Vagina (tissue), 2 donors: ENCODE measurements around the gene ITPKB. TPM values are rescaled to one million over a fixed set of nuclear protein-coding genes. Genes with fewer than 3 reads are reported as not detected.

Source experiments
- DNase-seq, 2 donors: peaks; one replicate each; pipeline ENCODE4 v3.0.0-alpha.2; 2017; ENCODE audit errors: extremely low spot score in 2 of 2
- H3K27ac ChIP-seq: fragments of 200-600 bp; sonication (generic); one replicate; pipeline ENCODE4 v1.5.1; 2019
- H3K27me3 ChIP-seq: fragments of 200-600 bp; sonication (generic); one replicate; pipeline ENCODE4 v1.5.1; 2019
- H3K36me3 ChIP-seq, 2 donors: fragments of 200-600 bp; sonication (generic); one replicate each; pipeline ENCODE4 v1.5.1; 2017 to 2019
- H3K4me1 ChIP-seq: fragments of 200-600 bp; sonication (generic); one replicate; pipeline ENCODE4 v1.5.1; 2019
- H3K4me3 ChIP-seq, 2 donors: fragments of 200-600 bp; sonication (generic); 1 replicate in 1 of 2; 2 replicates in 1 of 2; pipeline ENCODE4 v1.5.1; 2016 to 2019
- H3K9me3 ChIP-seq: fragments of 200-600 bp; sonication (generic); one replicate; pipeline ENCODE4 v1.5.1; 2019
- CTCF ChIP-seq, 3 experiments: fragments of 450-650 bp in 2 of 3; fragments of 200-600 bp in 1 of 3; sonication (generic) in 1 of 3; IDR thresholded peaks; one replicate each; pipeline ENCODE4 v1.5.1; 2017 to 2019; ENCODE audit warnings: antibody characterized with exemption in 3 of 3, mild to moderate bottlenecking in 2 of 3, moderate library complexity in 2 of 3
- POLR2A ChIP-seq, 2 donors: fragments of 450-650 bp; IDR thresholded peaks; one replicate each; pipeline ENCODE4 v1.6.1; 2017; ENCODE audit warnings: antibody characterized with exemption in 2 of 2, mild to moderate bottlenecking in 2 of 2, moderate library complexity in 2 of 2
- POLR2AphosphoS5 ChIP-seq, 2 donors: sonication (generic); formaldehyde crosslinking; IDR thresholded peaks; one replicate each; pipeline ENCODE4 v1.9.0; 2017; ENCODE audit warnings: antibody characterized with exemption in 2 of 2, mild to moderate bottlenecking in 2 of 2, low read depth in 1 of 2; ENCODE audit not compliant: insufficient read depth in 1 of 2
- intact Hi-C: fragments of 100-400 bp; cut with DNase I; formaldehyde crosslinking; loops from one replicate; pipeline ENCODE4 v1.15.1; 2023
- total RNA-seq: library from RNA; depleted of rRNA; stranded (reverse); fragments of >200 nt; gene quantifications from one replicate; pipeline ENCODE4 v1.2.3, GENCODE V29; 2016

ITPKB gene
- total RNA-seq, 1 donor from 2014 or later, result 31.7 TPM

GRCh38 chr1:226764533-226764932 lies 25.5 kb upstream of the ITPKB start:
- DNase-seq, result no peak
- Histone ChIP-seq H3K9me3 (no peaks in the 10 kb centered on the region), H3K36me3 (no peaks in the 10 kb centered on the region), H3K4me3 (no peak overlapping the region), H3K27ac (no peak overlapping the region), H3K4me1 (no peaks in the 10 kb centered on the region), H3K27me3 (no peaks in the 10 kb centered on the region)
- no peak for TF ChIP-seq POLR2AphosphoS5 (IDR thresholded peaks at IDR 0.05; ENCODE audit: insufficient read depth in 1 of 2, low read depth in 1 of 2)
- no peak for TF ChIP-seq POLR2A (IDR thresholded peaks at IDR 0.05)
- TF ChIP-seq CTCF (IDR thresholded peaks at IDR 0.05), result no peak
- intact Hi-C loops, result no loop called here

DNA sequence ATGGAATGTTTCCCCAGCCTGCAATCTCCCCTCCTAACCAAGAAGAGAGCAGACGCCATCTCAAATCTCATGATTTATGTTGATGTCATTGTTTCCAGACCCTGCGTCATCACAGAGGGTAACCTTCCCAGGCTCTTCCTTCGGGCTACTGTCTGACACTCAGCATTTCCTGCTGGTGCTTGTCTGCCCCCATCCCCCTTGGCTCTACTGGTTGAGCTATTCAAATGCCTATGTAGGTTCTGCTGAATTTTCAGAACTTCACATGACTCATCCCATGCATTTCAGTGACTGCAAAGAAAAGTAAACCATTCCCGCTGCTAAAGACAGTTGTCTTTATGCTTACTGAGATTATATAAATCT lies 24.8 kb upstream of the ITPKB start:
- intact Hi-C loops, result no loop called here
- H3K27me3 ChIP-seq, result no peaks in the 10 kb centered on the region

DNA sequence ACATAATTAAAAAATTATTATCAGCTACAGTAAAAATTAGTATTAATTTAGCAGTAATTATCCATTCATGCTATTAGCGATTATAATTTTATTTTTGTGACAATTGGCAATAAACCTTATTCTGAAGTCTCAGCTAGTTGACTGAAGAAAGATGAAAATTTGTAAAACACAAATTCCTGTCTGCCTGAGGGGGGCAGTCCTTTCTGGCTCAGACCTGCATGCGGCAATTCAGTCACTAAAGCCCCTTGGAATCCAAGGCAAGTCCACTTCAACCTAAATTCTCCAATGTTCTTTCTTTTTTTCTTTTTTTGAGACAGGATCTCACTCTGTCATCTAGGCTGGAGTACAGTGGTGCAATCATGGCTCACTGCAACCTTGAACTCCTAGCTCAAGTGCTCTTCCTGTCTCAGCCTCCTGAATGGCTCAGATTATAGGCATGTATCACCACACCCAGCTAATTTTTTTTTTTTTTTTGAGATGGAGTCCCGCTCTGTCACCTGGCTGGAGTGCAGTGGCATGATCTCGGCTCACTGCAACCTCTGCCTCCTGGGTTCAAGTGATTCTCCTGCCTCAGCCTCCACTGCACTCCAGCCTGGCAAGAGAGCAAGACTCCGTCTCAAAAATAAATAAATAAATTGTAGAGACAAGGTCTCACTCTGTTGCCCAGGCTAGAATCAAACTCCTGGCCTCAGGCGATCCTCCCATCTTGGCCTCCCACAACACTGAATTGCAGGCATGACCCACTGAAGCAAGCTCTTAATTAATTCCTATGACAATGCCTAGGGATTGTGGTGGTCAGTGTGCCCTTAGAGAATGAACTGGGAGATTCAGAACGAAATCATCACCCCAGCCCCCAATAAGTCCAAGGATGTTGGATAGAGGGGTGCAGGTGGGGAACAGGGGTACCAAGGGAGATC lies 24.2 kb upstream of the ITPKB start:
- DNase-seq, result no peak
- Histone ChIP-seq H3K27me3 (no peaks in the 10 kb centered on the region), H3K4me3 (no peak overlapping the region), H3K4me1 (no peaks in the 10 kb centered on the region), H3K27ac (no peak overlapping the region), H3K36me3 (no peaks in the 10 kb centered on the region), H3K9me3 (no peaks in the 10 kb centered on the region)
- TF ChIP-seq POLR2AphosphoS5 (IDR thresholded peaks at IDR 0.05; ENCODE audit: insufficient read depth in 1 of 2, low read depth in 1 of 2) (no peak), POLR2A (IDR thresholded peaks at IDR 0.05) (no peak), CTCF (IDR thresholded peaks at IDR 0.05) (no peak)
- intact Hi-C loops, result no loop called here

More for the DNA sequence above, 24.8 kb upstream of the ITPKB start:
- Histone ChIP-seq H3K27ac (no peak overlapping the region), H3K36me3 (no peaks in the 10 kb centered on the region), H3K4me3 (no peak overlapping the region), H3K9me3 (no peaks in the 10 kb centered on the region), H3K4me1 (no peaks in the 10 kb centered on the region)
- TF ChIP-seq POLR2AphosphoS5 (IDR thresholded peaks at IDR 0.05; ENCODE audit: insufficient read depth in 1 of 2, low read depth in 1 of 2), result peak in 1 of 2 donors; percentile 79
- no peak for TF ChIP-seq POLR2A (IDR thresholded peaks at IDR 0.05)
- DNase-seq, result no peak

GRCh38 chr1:226762055-226762454 lies 23.0 kb upstream of the ITPKB start:
- intact Hi-C loops, result no loop called here
- Histone ChIP-seq H3K4me1 (no peaks in the 10 kb centered on the region), H3K4me3 (no peak overlapping the region), H3K36me3 (no peaks in the 10 kb centered on the region), H3K27ac (no peak overlapping the region), H3K9me3 (no peaks in the 10 kb centered on the region), H3K27me3 (no peaks in the 10 kb centered on the region)
- no peak for DNase-seq
- TF ChIP-seq POLR2AphosphoS5 (IDR thresholded peaks at IDR 0.05; ENCODE audit: insufficient read depth in 1 of 2, low read depth in 1 of 2), result no peak
- no peak for TF ChIP-seq POLR2A (IDR thresholded peaks at IDR 0.05)
- no peak for TF ChIP-seq CTCF (IDR thresholded peaks at IDR 0.05)

DNA sequence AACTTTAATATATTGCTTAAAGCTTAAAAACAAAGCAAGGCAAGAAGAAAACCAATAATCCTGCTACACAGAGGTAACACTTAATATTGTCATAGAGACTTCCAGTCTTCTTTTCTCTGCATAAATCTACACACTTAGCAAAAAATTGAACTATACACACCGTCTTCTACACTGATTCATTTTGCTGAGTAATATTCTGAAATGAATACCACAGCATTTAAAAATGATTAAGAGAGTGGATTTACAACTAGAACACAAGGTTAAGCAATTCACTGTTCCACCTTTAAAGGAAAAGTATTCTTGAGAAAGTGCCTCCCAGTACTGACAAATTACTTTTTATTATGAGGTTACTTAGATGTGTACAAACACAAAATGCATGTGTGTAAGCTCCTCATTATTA lies 22.2 kb upstream of the ITPKB start:
- no peaks in the 10 kb centered on the region for H3K4me1 ChIP-seq
- no peak for DNase-seq
- TF ChIP-seq POLR2A (IDR thresholded peaks at IDR 0.05), result no peak
- TF ChIP-seq CTCF (IDR thresholded peaks at IDR 0.05), result no peak
- TF ChIP-seq POLR2AphosphoS5 (IDR thresholded peaks at IDR 0.05; ENCODE audit: insufficient read depth in 1 of 2, low read depth in 1 of 2), result peak in 1 of 2 donors; percentile 12
- no peaks in the 10 kb centered on the region for H3K9me3 ChIP-seq
- intact Hi-C loops, result no loop called here
- H3K4me3 ChIP-seq, result no peak overlapping the region
- H3K27me3 ChIP-seq, result no peaks in the 10 kb centered on the region
- H3K36me3 ChIP-seq, result no peaks in the 10 kb centered on the region
- no peak overlapping the region for H3K27ac ChIP-seq
